NCI-H345 treated with DMSO at 0.1 percent for 48 hours (cell line): Measurements from ENCODE around the gene ARL2BP.
"Not testable (repeated sequence)": the region's sequence is repeated elsewhere in the genome, so short reads cannot be mapped to it uniquely, and the experiment has no call there.

Source experiments
- DNase-seq: peaks from one replicate; lab custom pipeline; 2025; ENCODE audit not compliant: unreplicated experiment; lab: John Stamatoyannopoulos, UW

The ARL2BP gene

GRCh38 chr16:57262841-57263540 lies 17.9 kb downstream of the ARL2BP start:
- no peak for DNase-seq

GRCh38 chr16:57263541-57264351 lies 18.7 kb downstream of the ARL2BP start:
- no peak for DNase-seq

GRCh38 chr16:57264381-57264780 lies 19.3 kb downstream of the ARL2BP start:
- no peak for DNase-seq

GRCh38 chr16:57264950-57265371 lies 19.9 kb downstream of the ARL2BP start:
- no peak for DNase-seq

- DNase-seq: no peak
Measured at GRCh38 chr16:57265850-57266530, 20.9 kb downstream of the ARL2BP start.

GRCh38 chr16:57266531-57267260 lies 21.6 kb downstream of the ARL2BP start:
- no peak for DNase-seq

GRCh38 chr16:57267343-57267742 lies 22.3 kb downstream of the ARL2BP start:
- not testable (repeated sequence) for DNase-seq

- no peak for DNase-seq
Measured at GRCh38 chr16:57268804-57269800, 24.0 kb downstream of the ARL2BP start.

- no peak for DNase-seq
Measured at GRCh38 chr16:57270221-57271062, 25.4 kb downstream of the ARL2BP start.

GRCh38 chr16:57271063-57271345 lies 25.9 kb downstream of the ARL2BP start:
- no peak for DNase-seq

- no peak for DNase-seq
Measured at GRCh38 chr16:57271867-57272495, 26.9 kb downstream of the ARL2BP start.

GRCh38 chr16:57273359-57273758 lies 28.3 kb downstream of the ARL2BP start:
- no peak for DNase-seq

- DNase-seq: no peak
Measured at GRCh38 chr16:57273826-57274225, 28.8 kb downstream of the ARL2BP start.

- not testable (repeated sequence) for DNase-seq
Measured at GRCh38 chr16:57275946-57276345, 30.9 kb downstream of the ARL2BP start.

- DNase-seq: no peak
Measured at GRCh38 chr16:57276596-57276995, 31.5 kb downstream of the ARL2BP start.

GRCh38 chr16:57277586-57277985 lies 32.5 kb downstream of the ARL2BP start:
- no peak for DNase-seq

- DNase-seq: no peak
Measured at GRCh38 chr16:57278494-57278893, 33.4 kb downstream of the ARL2BP start.

- no peak for DNase-seq
Measured at GRCh38 chr16:57279780-57280638, 35.0 kb downstream of the ARL2BP start.
